Breast epithelium (tissue), 3 donors: ENCODE results near the gene OPN1MW3.

ENCODE experiments used
- POLR2A ChIP-seq: fragments of 450-650 bp; IDR thresholded peaks from one replicate; pipeline ENCODE4 v1.6.1; 2016; ENCODE audit warnings: antibody characterized with exemption, mild to moderate bottlenecking, moderate library complexity
- POLR2AphosphoS5 ChIP-seq, 3 donors: sonication (generic); formaldehyde crosslinking; IDR thresholded peaks; one replicate each; pipeline ENCODE4 v1.6.1; 2017; ENCODE audit warnings: antibody characterized with exemption in 3 of 3
- TF ChIP-seq, protein P1 (sequence below), 3 donors: fragments of 450-650 bp; IDR thresholded peaks; one replicate each; pipeline ENCODE4 v1.5.1; 2016 to 2017; ENCODE audit warnings: antibody characterized with exemption in 3 of 3, mild to moderate bottlenecking in 3 of 3, moderate library complexity in 3 of 3

DNA sequence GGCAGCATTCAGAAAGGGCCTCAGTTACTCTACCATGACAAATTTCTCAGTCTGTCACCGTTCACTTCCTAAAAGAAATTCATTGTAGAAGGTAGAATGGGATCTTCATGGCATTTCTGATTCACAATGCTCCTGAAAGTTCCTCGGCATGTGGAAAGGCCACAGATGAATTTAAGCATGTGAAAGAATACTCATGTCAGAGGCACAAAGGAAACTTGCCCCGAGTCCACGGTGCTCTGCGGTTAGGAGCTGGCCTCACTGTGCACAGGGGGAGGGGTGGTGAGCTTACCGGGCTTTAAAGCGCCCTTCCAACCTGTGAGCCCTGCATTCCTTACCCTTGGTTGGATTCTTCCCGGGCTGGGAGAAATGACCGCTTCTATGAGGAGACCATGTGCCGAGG, 47.5 kb downstream of the OPN1MW3 start:
- TF ChIP-seq, protein P1, sequence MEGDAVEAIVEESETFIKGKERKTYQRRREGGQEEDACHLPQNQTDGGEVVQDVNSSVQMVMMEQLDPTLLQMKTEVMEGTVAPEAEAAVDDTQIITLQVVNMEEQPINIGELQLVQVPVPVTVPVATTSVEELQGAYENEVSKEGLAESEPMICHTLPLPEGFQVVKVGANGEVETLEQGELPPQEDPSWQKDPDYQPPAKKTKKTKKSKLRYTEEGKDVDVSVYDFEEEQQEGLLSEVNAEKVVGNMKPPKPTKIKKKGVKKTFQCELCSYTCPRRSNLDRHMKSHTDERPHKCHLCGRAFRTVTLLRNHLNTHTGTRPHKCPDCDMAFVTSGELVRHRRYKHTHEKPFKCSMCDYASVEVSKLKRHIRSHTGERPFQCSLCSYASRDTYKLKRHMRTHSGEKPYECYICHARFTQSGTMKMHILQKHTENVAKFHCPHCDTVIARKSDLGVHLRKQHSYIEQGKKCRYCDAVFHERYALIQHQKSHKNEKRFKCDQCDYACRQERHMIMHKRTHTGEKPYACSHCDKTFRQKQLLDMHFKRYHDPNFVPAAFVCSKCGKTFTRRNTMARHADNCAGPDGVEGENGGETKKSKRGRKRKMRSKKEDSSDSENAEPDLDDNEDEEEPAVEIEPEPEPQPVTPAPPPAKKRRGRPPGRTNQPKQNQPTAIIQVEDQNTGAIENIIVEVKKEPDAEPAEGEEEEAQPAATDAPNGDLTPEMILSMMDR (IDR thresholded peaks at IDR 0.05): no peak
- TF ChIP-seq POLR2AphosphoS5 (IDR thresholded peaks at IDR 0.05) (no peak), POLR2A (no peak)
